ENCODE results near the gene ARL2BP.
A peak's percentile ranks its signal among the peaks of the same experiment; 100 is the strongest.
"Not testable (repeated sequence)": the region's sequence is repeated elsewhere in the genome, so short reads cannot be mapped to it uniquely, and the experiment has no call there.

The ARL2BP gene

GRCh38 chr16:57264950-57265371, 19.9 kb downstream of the ARL2BP start:
- no peak for DNase-seq

DNA sequence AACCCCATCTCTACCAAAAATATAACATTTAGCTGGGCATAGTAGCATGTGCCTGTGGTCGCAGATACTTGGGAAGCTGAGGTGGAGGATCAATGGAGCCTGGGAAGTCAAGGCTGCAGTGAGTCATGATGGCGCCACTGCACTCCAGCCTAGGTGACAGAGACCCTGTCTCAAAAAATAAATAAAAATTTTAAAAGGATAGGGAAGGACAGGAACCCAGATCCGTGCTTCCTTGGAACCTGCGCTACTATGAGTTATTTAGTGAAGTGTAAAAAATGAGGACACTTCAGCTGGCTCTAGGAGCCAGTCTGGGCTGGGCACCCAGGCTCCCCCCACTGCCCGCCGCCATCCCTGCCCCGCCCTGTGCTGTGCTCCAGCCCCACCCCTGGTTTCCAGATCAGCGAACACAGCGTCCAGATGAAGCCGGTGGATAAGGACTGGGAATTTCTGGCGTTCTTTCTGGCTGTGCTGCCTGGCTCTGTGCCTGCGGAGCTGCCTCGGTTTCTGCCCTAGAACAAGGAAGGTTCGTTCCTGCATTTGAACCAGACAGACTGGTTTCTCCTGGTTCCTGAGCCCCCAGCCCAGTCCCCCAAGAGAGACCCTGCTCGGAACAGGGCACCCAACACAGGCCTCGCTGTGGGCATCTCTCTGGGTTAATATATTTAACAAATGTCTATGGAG, 20.9 kb downstream of the ARL2BP start:
- DNase-seq, result no peak

- DNase-seq, result no peak
Measured at GRCh38 chr16:57266531-57267260, 21.6 kb downstream of the ARL2BP start.

GRCh38 chr16:57267343-57267742, 22.3 kb downstream of the ARL2BP start:
- not testable (repeated sequence) for DNase-seq

GRCh38 chr16:57268804-57269800, 24.0 kb downstream of the ARL2BP start:
- DNase-seq, result no peak

DNA sequence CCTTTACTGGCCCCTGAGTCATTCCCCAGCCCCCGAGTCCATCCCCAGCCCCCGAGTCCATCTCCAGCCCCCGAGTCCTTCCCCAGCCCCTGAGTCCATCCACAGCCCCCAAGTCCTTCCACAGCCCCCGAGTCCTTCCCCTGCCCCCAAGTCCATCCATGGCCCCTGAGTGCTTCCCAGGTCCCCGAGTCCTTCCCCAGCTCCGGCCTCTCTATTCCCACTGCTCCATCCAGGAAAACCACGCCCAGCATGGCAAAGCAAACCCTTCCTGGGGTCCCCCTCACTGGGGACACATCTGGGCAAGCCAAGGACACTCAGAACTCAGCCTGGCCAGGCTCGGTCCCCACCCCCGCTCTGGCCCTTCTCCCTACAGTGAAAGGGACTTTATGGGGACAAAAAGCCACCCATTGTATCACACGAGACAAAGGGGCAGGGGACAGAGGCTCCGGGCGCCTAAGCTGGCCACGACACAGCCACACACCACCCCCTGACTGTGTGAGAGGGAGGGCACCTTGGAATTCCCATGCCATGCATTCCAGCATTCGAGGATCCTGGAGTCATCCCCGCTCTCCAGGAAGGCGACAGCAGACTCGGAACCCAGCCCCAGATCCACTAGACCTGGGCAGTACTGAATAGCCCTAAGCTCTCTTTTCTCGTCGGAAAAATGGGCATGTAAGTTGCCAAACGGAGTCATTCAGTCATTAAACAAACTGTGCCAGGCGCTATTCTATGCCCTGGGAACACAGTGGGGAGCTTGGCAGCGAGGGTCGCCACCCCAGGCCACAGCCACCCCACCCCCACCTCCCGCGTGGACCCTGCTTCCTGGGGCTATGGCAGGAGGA, 25.4 kb downstream of the ARL2BP start:
- no peak for DNase-seq

GRCh38 chr16:57271063-57271345, 25.9 kb downstream of the ARL2BP start:
- no peak for DNase-seq

GRCh38 chr16:57271867-57272495, 26.9 kb downstream of the ARL2BP start:
- DNase-seq, result no peak

GRCh38 chr16:57273359-57273758, 28.3 kb downstream of the ARL2BP start:
- no peak for DNase-seq

GRCh38 chr16:57273826-57274225, 28.8 kb downstream of the ARL2BP start:
- DNase-seq, result no peak

GRCh38 chr16:57275946-57276345, 30.9 kb downstream of the ARL2BP start:
- not testable (repeated sequence) for DNase-seq

DNA sequence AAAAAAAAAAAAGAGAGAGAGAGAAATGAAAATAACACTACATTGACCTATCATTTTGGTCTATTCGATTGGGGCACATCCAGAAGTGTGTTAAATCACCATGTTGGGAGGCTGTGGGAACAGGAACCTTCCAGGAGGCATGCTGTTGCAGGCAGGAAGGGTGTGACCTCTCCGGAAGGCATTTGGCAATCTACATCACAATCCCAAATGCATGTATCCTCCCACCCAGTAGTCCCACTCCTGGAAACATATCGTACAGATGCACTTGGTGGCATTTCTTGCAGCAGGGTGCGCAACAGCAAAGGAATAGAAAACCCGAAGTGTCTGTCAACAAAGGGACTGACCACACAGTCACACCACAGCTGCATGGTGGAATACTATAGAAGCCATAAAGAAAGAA, 31.5 kb downstream of the ARL2BP start:
- no peak for DNase-seq

- DNase-seq, result peak in 1 of 2 experiments; percentile 15
Measured at GRCh38 chr16:57277586-57277985, 32.5 kb downstream of the ARL2BP start.

- no peak for DNase-seq
Measured at GRCh38 chr16:57278494-57278893, 33.4 kb downstream of the ARL2BP start.

DNA sequence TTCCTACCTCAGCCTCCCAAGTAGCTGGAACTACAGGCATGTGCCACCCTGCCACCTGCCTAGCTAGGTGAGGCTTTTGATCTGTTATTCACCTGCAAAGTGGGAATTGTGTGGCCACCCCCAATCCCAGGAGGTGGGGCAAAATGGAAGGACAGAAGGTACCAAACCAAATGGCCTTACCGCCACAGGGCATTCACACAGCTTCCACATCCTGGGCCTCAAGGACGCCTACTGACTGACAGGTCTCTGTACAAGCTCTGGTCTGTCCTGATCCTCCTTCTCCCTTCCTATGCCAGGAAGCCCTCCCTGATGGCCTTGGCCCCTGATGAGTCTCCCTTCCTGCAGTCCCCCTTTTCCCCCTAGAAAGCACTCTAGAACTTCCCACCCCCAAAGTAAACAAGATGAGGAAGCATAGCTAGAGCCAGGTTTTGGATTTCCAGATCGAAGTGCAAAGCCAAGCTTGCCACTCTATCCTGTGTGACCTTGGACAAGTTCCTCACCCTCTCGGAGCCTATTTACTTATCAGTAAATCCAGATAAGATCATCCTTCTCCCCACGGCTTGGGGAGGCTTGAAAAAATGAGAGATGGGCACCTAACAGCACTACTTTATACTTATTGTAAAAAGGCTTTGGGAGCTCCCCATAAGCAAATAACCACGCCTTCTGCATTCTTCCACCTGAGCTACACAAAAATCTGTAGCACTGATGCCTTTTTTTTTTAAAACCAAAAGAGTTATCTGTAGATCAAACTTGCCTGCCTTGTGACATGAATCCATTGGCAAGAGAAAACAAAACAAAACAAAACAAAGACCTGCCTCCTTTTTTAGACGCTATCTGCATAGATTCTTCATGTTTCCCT, 35.0 kb downstream of the ARL2BP start:
- no peak for DNase-seq

DNA sequence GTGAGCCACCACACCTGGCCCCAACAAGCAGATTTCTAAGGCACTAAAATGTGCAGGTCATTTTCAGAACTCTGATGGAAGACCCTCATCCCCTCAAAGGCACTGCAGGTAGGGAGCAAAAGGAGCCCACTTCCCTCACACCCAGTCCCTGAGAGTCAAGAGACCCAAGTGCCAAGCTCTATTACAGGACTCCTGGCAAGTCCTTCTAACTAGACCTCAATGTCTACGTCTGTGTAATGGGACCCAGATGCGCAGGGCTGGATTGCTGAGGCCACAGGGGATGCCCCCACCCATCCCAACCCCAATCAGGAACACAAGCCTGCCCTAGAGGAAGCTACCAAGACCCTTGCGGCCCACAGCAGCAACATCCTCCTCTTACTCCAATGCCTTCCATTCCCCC, 36.7 kb downstream of the ARL2BP start:
- no peak for DNase-seq

GRCh38 chr16:57282510-57283213, 37.6 kb downstream of the ARL2BP start:
- no peak for DNase-seq

GRCh38 chr16:57283214-57283958, 38.3 kb downstream of the ARL2BP start:
- no peak for DNase-seq

DNA sequence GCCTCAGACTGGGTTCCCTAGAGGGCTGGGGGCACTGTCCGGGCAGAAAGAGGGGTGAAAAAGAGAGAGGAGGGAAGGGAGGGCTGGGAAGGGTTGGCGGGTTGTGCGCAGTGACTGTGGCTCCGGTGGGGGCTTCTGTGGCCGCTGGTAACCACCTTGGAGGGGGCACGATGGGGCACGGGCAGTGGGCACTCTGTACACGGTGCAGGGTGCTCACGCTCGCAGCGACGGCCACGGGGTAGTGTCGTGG, 38.8 kb downstream of the ARL2BP start:
- DNase-seq, result no peak
